ENCODE data around the gene MATN1. TPM values are rescaled to one million over a fixed set of nuclear protein-coding genes. Genes with fewer than 3 reads are reported as not detected.

The MATN1 gene
- total RNA-seq, 1 experiment from 2014 or later = 0.12 TPM

- H2AFZ ChIP-seq (ENCODE audit: low read depth, low read length, poor library complexity, severe bottlenecking) = no peak overlapping the region
- H3K9me3 ChIP-seq (ENCODE audit: control insufficient read depth in 1 of 2, insufficient read depth in 1 of 2, low read depth in 1 of 2, low read length in 2 of 2) = no peaks in the 10 kb centered on the region
- POLR2A ChIA-PET = no interaction called here
- intact Hi-C loops (cut with micrococcal nuclease) = no loop called here
- no peak overlapping the region for H3K4me3 ChIP-seq (replicated peaks in 1 of 2; ENCODE audit: low read depth in 1 of 2, low read length in 2 of 2)
- TF ChIP-seq YY1 (IDR thresholded peaks at IDR 0.05; ENCODE audit: extremely low read depth, insufficient replicate concordance, low read depth, low read length) (no peak), FOSL1 (IDR thresholded peaks at IDR 0.05; ENCODE audit: low read depth) (no peak), SP1 (IDR thresholded peaks at IDR 0.05; ENCODE audit: low read depth) (no peak)
- no peaks in the 10 kb centered on the region for H3K9me2 ChIP-seq (ENCODE audit: insufficient read depth)
- BruUV-seq (replicated peaks) = no TSS peak
- no peak overlapping the region for H3K9ac ChIP-seq (ENCODE audit: low read length)
- no peaks in the 10 kb centered on the region for H3K79me2 ChIP-seq (ENCODE audit: insufficient read depth, low read length)
- H3K4me1 ChIP-seq (ENCODE audit: control insufficient read depth in 1 of 2, insufficient read depth in 2 of 2, low read length in 2 of 2) = no peaks in the 10 kb centered on the region
- no peaks in the 10 kb centered on the region for H3K27me3 ChIP-seq (ENCODE audit: insufficient read depth, low read length)
- DNase-seq (ENCODE audit: low read depth, low spot score) (no peak), ATAC-seq (no peak)
- RAD21 ChIA-PET (ENCODE audit: low non-redundant PET in 1 of 2, low total read pairs in 2 of 2, uncharacterized antibody in 2 of 2, unreplicated experiment in 2 of 2) = no interaction called here
- no peak overlapping the region for H3K4me2 ChIP-seq (ENCODE audit: low read length)
- H4K20me1 ChIP-seq (ENCODE audit: insufficient read depth) = no peaks in the 10 kb centered on the region
- no peaks in the 10 kb centered on the region for H3K36me3 ChIP-seq (ENCODE audit: control insufficient read depth in 1 of 2, insufficient read depth in 2 of 2, low read length in 2 of 2)
- CTCF ChIA-PET = no interaction called here
- H3K27ac ChIP-seq (ENCODE audit: low read depth, low read length) = no peak overlapping the region
These were observed 9.1 kb upstream of the MATN1 start for GRCh38 chr1:30732277-30732996.

- Histone ChIP-seq H3K4me3 (replicated peaks in 1 of 2; ENCODE audit: low read depth in 1 of 2, low read length in 2 of 2) (no peak overlapping the region), H3K9me2 (ENCODE audit: insufficient read depth) (no peaks in the 10 kb centered on the region), H3K79me2 (ENCODE audit: insufficient read depth, low read length) (no peaks in the 10 kb centered on the region), H3K36me3 (ENCODE audit: control insufficient read depth in 1 of 2, insufficient read depth in 2 of 2, low read length in 2 of 2) (no peaks in the 10 kb centered on the region), H2AFZ (ENCODE audit: low read depth, low read length, poor library complexity, severe bottlenecking) (no peak overlapping the region), H3K27ac (ENCODE audit: low read depth, low read length) (no peak overlapping the region), H3K4me2 (ENCODE audit: low read length) (no peak overlapping the region), H3K9me3 (ENCODE audit: control insufficient read depth in 1 of 2, insufficient read depth in 1 of 2, low read depth in 1 of 2, low read length in 2 of 2) (no peaks in the 10 kb centered on the region), H3K4me1 (ENCODE audit: control insufficient read depth in 1 of 2, insufficient read depth in 2 of 2, low read length in 2 of 2) (no peaks in the 10 kb centered on the region), H3K27me3 (ENCODE audit: insufficient read depth, low read length) (no peaks in the 10 kb centered on the region), H4K20me1 (ENCODE audit: insufficient read depth) (no peaks in the 10 kb centered on the region), H3K9ac (ENCODE audit: low read length) (no peak overlapping the region)
- ATAC-seq (no peak), DNase-seq (ENCODE audit: low read depth, low spot score) (no peak)
- POLR2A ChIA-PET = no interaction called here
- CTCF ChIA-PET = no interaction called here
- TF ChIP-seq CEBPB (IDR thresholded peaks at IDR 0.05; ENCODE audit: low read depth) = no peak
- no peak for TF ChIP-seq REST (IDR thresholded peaks at IDR 0.05; ENCODE audit: low read depth)
- no peak for TF ChIP-seq EZH2 (IDR thresholded peaks at IDR 0.05)
- no peak for TF ChIP-seq ATF3 (IDR thresholded peaks at IDR 0.05)
- TF ChIP-seq TCF7L2 (IDR thresholded peaks at IDR 0.05; ENCODE audit: borderline replicate concordance, extremely low read depth, insufficient read depth, insufficient read length) = no peak
- TF ChIP-seq POLR2A (IDR thresholded peaks at IDR 0.05; ENCODE audit: borderline replicate concordance, extremely low read depth, insufficient read depth, insufficient read length) = no peak
- no peak for TF ChIP-seq MAX (IDR thresholded peaks at IDR 0.05)
- TF ChIP-seq CTCF (IDR thresholded peaks at IDR 0.05 in 2 of 3, conservative IDR thresholded peaks at IDR 0.05 in 1 of 3; ENCODE audit: borderline replicate concordance in 1 of 3, insufficient read depth in 1 of 3, low read depth in 2 of 3, low read length in 2 of 3) = no peak
- TF ChIP-seq ZFX (IDR thresholded peaks at IDR 0.05) = no peak
- intact Hi-C loops (cut with micrococcal nuclease) = no loop called here
- BruUV-seq (replicated peaks) = no TSS peak
- RAD21 ChIA-PET (ENCODE audit: low non-redundant PET in 1 of 2, low total read pairs in 2 of 2, uncharacterized antibody in 2 of 2, unreplicated experiment in 2 of 2) = no interaction called here
These were observed 8.5 kb upstream of the MATN1 start for GRCh38 chr1:30731806-30732276.
